Spleen (tissue), 11 donors: ENCODE results near the gene ATP10A. TPM values are rescaled to one million over a fixed set of nuclear protein-coding genes. Genes with fewer than 3 reads are reported as not detected.
A peak's percentile ranks its signal among the peaks of the same experiment; 100 is the strongest.

Experiments used
- DNase-seq: peaks from one replicate; pipeline ENCODE4 v3.0.0-alpha.2; 2020
- H3K27ac ChIP-seq, 8 donors: fragments of 200-600 bp; sonication (generic) in 7 of 8; 1 replicate in 4 of 8; 2 replicates in 4 of 8; pipeline versions ENCODE4 v1.5.0 to v1.8.0; 2016 to 2021; ENCODE audit warnings: inconsistent platforms in 4 of 8, mild to moderate bottlenecking in 4 of 8, moderate library complexity in 1 of 8
- H3K27me3 ChIP-seq, 7 donors: fragments of 200-600 bp; sonication (generic) in 6 of 7; replicated peaks in 1 of 7; 1 replicate in 4 of 7; 2 replicates in 3 of 7; pipeline versions ENCODE4 v1.5.0 to v1.8.0; 2016 to 2021; ENCODE audit warnings: inconsistent platforms in 3 of 7, mild to moderate bottlenecking in 1 of 7
- H3K36me3 ChIP-seq, 6 donors: fragments of 200-600 bp; sonication (generic) in 5 of 6; 1 replicate in 4 of 6; 2 replicates in 2 of 6; pipeline versions ENCODE4 v1.5.0 to v1.8.0; 2016 to 2021; ENCODE audit warnings: inconsistent platforms in 2 of 6
- H3K4me1 ChIP-seq, 6 donors: fragments of 200-600 bp; sonication (generic) in 5 of 6; 1 replicate in 3 of 6; 2 replicates in 3 of 6; pipeline versions ENCODE4 v1.5.0 to v1.8.0; 2016 to 2021; ENCODE audit warnings: inconsistent platforms in 3 of 6
- H3K4me3 ChIP-seq, 8 donors: fragments of 200-600 bp; sonication (generic) in 7 of 8; 1 replicate in 4 of 8; 2 replicates in 4 of 8; pipeline versions ENCODE4 v1.5.0 to v1.8.0; 2016 to 2021; ENCODE audit warnings: inconsistent platforms in 4 of 8, mild to moderate bottlenecking in 4 of 8, moderate library complexity in 2 of 8
- H3K9me3 ChIP-seq, 8 donors: fragments of 200-600 bp; sonication (generic) in 7 of 8; 1 replicate in 4 of 8; 2 replicates in 4 of 8; pipeline versions ENCODE4 v1.5.0 to v1.8.0; 2016 to 2021; ENCODE audit warnings: inconsistent platforms in 4 of 8
- CTCF ChIP-seq, 11 experiments: fragments of 200-600 bp in 7 of 11; fragments of 450-650 bp in 4 of 11; sonication (generic) in 4 of 11; IDR thresholded peaks in 8 of 11; conservative IDR thresholded peaks in 3 of 11; 1 replicate in 7 of 11; 2 replicates in 4 of 11; pipeline versions ENCODE4 v1.4.0 to v1.8.0; 2016 to 2021; ENCODE audit warnings: antibody characterized with exemption in 11 of 11, inconsistent platforms in 4 of 11, mild to moderate bottlenecking in 1 of 11
- POLR2A ChIP-seq, 3 donors: fragments of 450-650 bp; IDR thresholded peaks; one replicate each; pipeline ENCODE4 v1.5.1; 2017; ENCODE audit warnings: antibody characterized with exemption in 3 of 3, mild to moderate bottlenecking in 1 of 3
- POLR2AphosphoS5 ChIP-seq, 3 donors: sonication (generic); formaldehyde crosslinking; IDR thresholded peaks; one replicate each; pipeline ENCODE4 v1.5.1; 2017; ENCODE audit warnings: antibody characterized with exemption in 3 of 3
- WGBS, 5 donors: extraction: QIAGEN DNeasy Blood & Tissue Kit in 3 of 5; methylation state at CpG; one replicate each; pipeline versions ENCODE4 v1.1.5 to v1.1.7; 2013 to 2018; 5-methylcytosine and 5-hydroxymethylcytosine counted together
- intact Hi-C: fragments of 100-400 bp; cut with DNase I; formaldehyde crosslinking; loops from one replicate; pipeline ENCODE4 v1.15.0; 2023; ENCODE audit warnings: low total_unique reads
- polyA plus RNA-seq, 3 donors: library from polyadenylated mRNA; stranded (reverse); fragments of 200-250 nt; gene quantifications; one replicate each; pipeline ENCODE4 v1.2.1, GENCODE V29; 2013
- total RNA-seq, 7 donors: library from RNA; depleted of rRNA in 3 of 7; stranded (reverse); fragments of >200 nt in 3 of 7; fragmentation: NEBNext Ultra II Directional in 4 of 7; extraction: Animal tissue kit (Norgen Biotek cat#: 25700) in 4 of 7; gene quantifications; one replicate each; pipeline versions ENCODE4 v1.1.0 to v1.2.1, GENCODE V29; 2016 to 2021
- donor health status: healthy with polysubstance abuse.
- donor health status: DM: no; HTN: no; CAD: no; lungs with moderate emphysema.
- donor health status: DM: no; HTN: no; CAD: no.
- donor health status: Bipolar disorder and iron deficiency.
- donor health status: healthy.
- donor health status: DM: no; HTN: no; CAD: no.
- donor health status: DM: yes; HTN: yes; CAD: no.

Gene ATP10A
- total and polyA plus RNA-seq, 10 donors = 0.54 to 8.6 (median 2.7) TPM

DNA sequence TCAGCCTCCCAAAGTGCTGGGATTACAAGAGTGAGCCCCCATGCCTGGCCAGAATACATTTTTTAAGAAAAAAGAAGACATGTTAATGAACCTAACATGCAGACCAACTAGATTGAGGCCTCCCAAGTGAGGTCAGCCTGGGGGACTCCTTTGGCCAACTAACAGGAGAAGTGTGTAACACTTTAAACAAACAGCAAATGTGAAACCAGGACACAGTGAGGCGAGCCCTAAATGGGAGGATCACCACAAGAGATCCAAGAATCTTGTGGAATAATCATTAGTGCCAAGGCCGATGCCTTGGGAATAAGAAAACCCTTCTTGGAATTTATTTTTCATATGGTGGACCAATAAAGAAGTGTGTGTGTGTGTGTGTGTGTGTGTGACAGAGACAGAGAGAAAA, 73.9 kb downstream of the ATP10A start:
- DNase-seq = no peak
- intact Hi-C loops = no loop called here
- Histone ChIP-seq H3K36me3 (no peaks in the 10 kb centered on the region), H3K4me1 (peaks cover 0 to 48% (median 17%) of the 10 kb centered on the region in 6 donors), H3K27me3 (peaks cover 0 to 4% (median 0%) of the 10 kb centered on the region in 7 donors), H3K27ac (no peak overlapping the region), H3K4me3 (no peak overlapping the region), H3K9me3 (no peaks in the 10 kb centered on the region)
- TF ChIP-seq CTCF (IDR thresholded peaks at IDR 0.05 in 8 of 11, conservative IDR thresholded peaks at IDR 0.05 in 3 of 11) = no peak
- no peak for TF ChIP-seq POLR2AphosphoS5 (IDR thresholded peaks at IDR 0.05)
- no peak for TF ChIP-seq POLR2A (IDR thresholded peaks at IDR 0.05)
- WGBS, 5 donors = 72 to 90% (median 81%) methylated on average over 2 of the region's 2 CpGs

DNA sequence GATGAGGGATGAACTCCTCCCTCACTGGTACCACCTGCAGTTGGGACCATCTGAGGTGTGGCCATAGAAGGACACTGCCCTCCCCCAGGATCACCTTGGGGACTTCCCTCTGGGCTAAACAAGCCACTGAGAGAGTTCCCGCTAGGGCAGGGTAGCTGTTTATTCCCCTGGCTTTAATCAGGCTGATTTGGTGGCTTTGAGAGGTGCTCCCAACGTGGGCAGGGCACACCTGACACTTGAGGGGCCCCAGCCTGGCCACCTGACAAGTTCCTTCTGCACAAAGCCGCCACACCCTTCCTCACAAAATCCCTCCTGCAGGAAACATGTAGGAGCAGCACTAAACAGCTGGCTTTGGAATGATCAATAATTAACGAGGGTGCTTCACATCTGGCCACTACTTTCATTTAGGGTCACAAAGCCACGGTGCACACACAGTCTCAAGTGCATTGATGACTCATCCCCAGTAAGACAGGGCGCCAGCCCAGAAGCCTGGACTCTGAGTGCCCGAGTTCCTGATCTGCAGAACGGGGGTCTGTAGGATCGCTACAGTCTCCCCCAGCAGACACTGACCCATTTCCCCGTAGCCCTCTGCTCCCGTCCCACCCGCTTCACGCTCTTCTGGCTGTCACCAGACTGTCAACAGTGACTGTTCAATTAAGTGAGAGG, 75.1 kb downstream of the ATP10A start:
- 45 to 76% (median 53%) methylated on average over 8 to 13 of the region's 13 CpGs for WGBS, 5 donors
- Histone ChIP-seq H3K9me3 (no peaks in the 10 kb centered on the region), H3K27ac (no peak overlapping the region), H3K27me3 (peaks cover 0 to 4% (median 0%) of the 10 kb centered on the region in 7 donors), H3K4me1 (peaks cover 0 to 40% (median 13%) of the 10 kb centered on the region in 6 donors), H3K36me3 (no peaks in the 10 kb centered on the region), H3K4me3 (no peak overlapping the region)
- peak; percentile 59 for DNase-seq
- TF ChIP-seq POLR2A (IDR thresholded peaks at IDR 0.05) = no peak
- no peak for TF ChIP-seq CTCF (IDR thresholded peaks at IDR 0.05 in 8 of 11, conservative IDR thresholded peaks at IDR 0.05 in 3 of 11)
- TF ChIP-seq POLR2AphosphoS5 (IDR thresholded peaks at IDR 0.05) = no peak
- intact Hi-C loops = no loop called here

- no peak for DNase-seq
- Histone ChIP-seq H3K27me3 (peaks cover 0 to 4% (median 0%) of the 10 kb centered on the region in 7 donors), H3K36me3 (no peaks in the 10 kb centered on the region), H3K27ac (no peak overlapping the region), H3K4me3 (no peak overlapping the region), H3K9me3 (no peaks in the 10 kb centered on the region), H3K4me1 (peaks cover 0 to 34% (median 12%) of the 10 kb centered on the region in 6 donors)
- intact Hi-C loops = no loop called here
- WGBS, 5 donors = 86 to 98% (median 94%) methylated on average over 2 of the region's 2 CpGs
- TF ChIP-seq POLR2AphosphoS5 (IDR thresholded peaks at IDR 0.05) (no peak), CTCF (IDR thresholded peaks at IDR 0.05 in 8 of 11, conservative IDR thresholded peaks at IDR 0.05 in 3 of 11) (no peak), POLR2A (IDR thresholded peaks at IDR 0.05) (no peak)
These were observed 75.7 kb downstream of the ATP10A start for GRCh38 chr15:25787381-25787780.

- intact Hi-C loops = no loop called here
- TF ChIP-seq CTCF (IDR thresholded peaks at IDR 0.05 in 8 of 11, conservative IDR thresholded peaks at IDR 0.05 in 3 of 11) (no peak), POLR2A (IDR thresholded peaks at IDR 0.05) (no peak), POLR2AphosphoS5 (IDR thresholded peaks at IDR 0.05) (no peak)
- Histone ChIP-seq H3K27ac (no peak overlapping the region), H3K9me3 (no peaks in the 10 kb centered on the region), H3K4me1 (peaks cover 0 to 30% (median 12%) of the 10 kb centered on the region in 6 donors), H3K36me3 (no peaks in the 10 kb centered on the region), H3K4me3 (no peak overlapping the region), H3K27me3 (peaks cover 0 to 4% (median 0%) of the 10 kb centered on the region in 7 donors)
- DNase-seq = no peak
- WGBS, 5 donors = 79 to 92% (median 91%) methylated on average over 14 of the region's 14 CpGs
These were observed 77.1 kb downstream of the ATP10A start for GRCh38 chr15:25786040-25786439.
